GM19397 (cell line): ENCODE measurements around the gene CHMP6.

Experiments used
- ATAC-seq: cut with Tn5 transposase; IDR thresholded peaks from one replicate; pipeline ENCODE4 v1.9.1; 2021; ENCODE audit warnings: mild to moderate bottlenecking, moderate library complexity; ENCODE audit not compliant: unreplicated experiment

Gene CHMP6

DNA sequence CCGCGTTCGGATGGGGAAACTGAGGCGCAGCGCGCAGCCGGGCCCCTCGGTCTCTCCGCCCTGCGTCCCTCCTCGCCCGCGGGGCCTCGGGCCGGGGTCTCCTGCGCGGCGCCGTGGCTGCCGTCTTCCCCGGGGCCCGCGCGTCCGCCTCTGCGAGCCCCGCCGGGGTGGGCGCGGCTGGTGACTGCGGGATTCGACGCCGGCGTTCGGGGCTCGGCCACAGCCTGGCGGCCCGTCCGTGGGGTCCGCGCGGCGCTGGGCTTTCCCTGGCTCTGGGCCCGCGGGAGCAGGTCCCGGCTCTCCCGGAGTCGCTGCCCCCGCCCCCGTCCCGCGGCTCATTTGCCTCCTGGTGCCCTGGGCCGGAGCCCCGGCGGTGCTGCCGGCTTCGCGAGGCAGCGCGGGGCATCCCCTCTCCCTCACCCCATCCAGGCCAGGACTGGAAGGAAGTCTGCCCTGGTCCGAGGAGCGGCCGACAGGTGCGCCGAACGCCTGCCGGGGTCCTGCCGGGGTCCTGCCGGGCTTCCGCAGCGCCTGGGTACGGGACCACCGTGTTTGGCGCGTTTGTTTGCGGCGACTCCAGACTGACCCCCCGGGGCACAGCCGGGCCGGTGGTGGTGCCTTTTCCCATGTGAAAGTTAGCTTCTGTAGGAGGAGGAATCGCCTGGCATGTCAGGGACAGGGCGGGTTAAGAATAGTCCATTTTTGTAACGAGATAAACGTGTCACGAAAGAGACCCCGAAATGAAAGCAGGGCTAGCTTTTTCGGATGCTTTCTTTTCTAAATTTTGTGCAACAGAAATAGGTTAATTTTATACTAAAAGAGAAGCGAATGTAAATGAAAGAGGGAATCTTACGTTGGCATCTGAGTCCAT is 671 bp downstream of the CHMP6 start:
- peak; percentile 16 for ATAC-seq

DNA sequence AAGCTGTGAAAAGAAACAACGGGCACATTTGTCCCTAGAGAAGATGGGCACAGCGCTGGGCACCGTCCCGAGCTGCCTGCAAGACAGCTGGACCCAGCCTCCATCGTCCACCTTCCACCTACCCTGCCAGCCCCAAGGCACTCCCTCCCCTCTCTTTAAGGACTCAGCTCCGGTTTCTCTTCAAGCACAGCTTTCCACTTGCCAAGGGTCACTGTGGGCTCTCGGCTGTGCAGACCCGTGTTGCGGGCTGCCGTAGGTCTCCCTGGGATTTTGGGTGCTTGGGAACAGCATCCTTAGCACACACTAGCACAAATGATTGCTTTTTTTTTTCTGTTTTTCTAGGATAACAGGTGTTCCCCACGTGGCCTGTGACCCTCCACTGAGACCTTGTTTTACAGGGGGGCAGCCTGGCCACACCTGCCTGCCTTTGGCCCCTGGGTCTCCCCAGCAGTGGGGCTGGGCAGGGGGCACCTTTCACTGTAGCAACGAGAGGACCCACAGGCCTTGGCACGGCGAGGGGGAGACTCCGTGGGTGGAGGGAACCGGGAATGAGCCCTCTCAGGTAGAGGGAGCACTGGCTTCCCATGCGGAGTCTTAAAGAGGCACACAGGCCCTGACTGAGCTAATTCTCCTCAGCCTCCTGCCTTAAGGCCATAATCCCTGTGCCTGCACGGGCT is 1.4 kb downstream of the CHMP6 start:
- no peak for ATAC-seq

DNA sequence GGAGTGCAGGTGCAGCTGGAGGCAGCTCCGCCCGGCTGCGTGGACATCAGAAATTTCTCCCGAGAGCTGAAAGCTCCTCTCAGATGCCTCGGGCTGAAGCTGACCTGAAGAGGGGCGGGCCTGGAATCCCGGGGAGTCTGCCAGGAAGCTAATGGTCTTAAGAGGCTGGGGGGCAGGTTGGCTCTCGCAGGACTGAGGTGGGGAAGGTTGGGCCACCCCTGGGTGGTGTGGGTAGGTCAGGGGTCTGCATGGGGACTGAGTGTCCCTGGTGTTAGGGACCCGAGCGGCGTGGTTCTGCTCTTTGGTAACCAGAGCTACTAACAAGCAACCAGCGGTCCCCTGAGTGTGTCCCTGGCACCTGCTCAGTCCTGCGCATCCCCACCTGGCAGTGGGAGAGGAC is 3.5 kb downstream of the CHMP6 start:
- no peak for ATAC-seq

DNA sequence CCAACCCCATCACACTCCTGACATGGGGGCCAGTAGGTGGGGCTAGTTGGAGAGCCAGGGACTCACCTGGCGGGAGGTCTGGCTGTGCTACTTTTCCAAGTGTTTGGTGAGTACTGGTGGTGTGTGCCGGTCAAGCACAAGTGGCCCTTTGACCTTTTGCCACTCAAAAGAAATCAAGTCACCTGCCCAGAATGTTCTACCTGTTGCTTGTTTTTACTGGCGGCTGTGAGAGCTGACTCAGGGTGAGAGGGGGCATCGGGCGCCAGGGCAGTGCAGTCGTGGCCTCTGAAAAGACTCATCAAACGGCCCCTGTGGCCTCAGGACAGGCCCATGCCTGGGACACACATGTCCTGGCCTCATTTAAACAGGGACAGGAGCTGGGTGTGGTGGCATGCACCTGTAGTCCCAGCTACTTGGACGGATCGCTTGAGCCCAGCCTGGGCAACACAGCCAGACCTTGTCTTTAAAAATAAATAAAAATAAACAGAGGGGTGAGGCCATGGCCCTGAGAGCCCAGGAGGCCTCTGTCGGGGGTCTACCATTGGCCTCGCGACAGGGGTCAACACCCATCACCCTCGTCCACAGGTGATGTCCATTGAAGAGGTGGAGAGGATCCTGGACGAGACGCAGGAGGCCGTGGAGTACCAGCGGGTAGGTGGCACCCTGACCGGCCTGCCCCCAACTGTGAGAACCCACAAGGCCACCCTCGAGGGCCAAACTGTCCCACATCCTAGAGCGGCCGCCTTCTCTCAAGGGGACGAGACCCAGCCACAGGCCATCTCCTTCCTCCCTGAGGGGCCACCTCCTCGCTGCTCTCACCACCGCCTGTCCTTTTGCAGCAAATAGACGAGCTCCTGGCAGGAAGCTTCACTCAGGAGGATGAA is 5.0 kb downstream of the CHMP6 start:
- ATAC-seq: no peak

DNA sequence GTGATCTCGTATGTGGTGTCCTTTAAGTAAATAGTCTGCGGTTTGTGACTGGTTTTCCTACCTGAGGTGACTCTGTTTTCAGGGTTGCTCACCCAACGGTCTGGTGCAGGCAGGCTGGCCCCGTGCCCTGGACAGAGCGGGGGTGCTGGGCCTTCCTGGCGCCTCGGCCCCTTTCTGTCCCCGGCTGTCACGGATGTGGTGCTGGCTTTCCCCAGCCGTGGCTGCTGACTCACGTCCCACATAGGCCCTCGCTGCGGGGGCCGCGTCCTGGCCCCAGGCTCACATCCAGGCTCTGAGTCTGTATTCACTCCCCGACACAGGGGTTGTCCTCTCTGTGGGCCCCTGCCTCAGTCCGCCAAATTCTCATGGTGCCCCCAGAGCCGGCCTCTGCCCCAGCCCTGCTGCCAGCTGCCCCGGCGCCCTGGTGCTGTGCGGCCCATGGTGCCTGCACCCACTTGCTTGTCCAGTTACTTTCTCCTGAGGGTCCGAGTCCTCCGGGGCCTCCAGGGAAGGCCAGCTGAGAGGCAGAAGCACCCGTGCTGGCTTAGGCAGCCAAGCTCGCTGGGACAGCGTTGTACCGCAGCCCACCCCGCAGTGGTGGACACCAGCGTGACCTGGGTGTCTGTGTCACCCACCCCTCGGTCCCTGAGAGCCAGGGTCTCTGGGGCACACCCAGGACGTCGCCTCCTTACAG is 5.9 kb downstream of the CHMP6 start:
- no peak for ATAC-seq

DNA sequence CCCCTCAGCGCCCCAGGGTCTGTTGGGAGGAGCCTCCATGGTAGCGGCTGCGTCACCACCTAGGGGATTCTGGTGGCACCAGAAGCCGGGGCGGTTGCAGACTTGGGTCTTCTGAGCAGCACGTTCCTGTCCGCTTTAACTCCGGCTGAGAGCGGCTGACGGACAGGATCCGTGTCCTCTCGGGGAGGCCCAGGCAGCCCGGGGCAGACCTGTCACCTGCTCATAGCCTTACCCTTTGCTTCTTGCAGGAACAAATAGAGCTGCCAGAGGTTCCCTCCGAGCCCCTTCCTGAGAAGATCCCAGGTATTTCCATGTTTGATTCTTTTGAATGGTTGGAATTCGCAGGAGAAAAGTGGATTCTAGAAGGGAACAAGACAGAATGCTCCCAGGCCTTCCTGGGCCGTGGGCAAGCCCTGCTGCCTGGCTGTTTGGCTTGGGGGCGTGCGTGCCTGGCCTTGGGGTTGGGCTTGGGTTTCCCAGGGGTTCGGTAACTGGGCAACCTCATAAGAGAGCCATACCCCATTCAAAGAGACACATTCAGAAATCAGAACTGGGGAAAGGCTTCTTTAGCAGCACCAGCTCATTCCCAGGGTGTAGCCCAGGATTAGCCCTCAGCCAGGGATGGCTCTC is 6.6 kb downstream of the CHMP6 start:
- no peak for ATAC-seq

DNA sequence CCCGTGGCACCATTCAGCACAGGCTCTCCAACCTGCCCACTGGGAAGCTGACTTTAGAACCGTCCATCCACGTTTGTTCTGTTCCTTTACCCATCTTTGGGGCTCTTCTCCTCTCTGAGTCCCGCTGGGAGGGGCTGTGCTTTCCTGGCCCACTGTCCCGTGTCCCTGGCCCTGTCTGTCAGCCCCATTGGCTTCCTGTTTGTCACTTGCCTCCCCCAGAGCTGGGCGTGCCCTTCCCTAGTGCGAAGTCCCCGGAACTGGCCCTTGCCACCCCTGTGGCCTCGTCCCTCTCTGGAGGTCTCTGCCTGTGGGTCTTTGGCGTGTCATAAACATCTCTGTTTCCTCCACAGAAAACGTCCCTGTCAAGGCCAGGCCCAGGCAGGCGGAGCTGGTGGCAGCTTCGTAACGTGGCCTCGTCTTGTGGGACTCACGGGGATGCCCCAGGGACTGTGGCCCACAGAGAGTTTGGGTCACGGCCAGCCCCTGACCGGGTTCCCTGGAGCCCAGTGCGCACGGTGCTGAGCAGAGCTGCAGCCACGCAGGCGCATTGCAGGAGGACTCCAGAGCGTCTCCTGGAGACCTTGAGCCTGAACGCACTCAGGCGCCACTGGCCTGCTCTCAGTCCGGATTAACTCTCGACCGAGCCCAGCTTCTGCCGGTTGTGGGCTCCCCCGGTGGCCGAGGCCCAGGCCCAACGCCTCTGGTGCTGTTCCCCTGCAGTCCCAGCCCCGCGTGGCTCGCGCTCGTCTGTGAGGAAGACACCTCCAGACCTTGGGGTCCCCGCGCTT is 7.3 kb downstream of the CHMP6 start:
- ATAC-seq: no peak

DNA sequence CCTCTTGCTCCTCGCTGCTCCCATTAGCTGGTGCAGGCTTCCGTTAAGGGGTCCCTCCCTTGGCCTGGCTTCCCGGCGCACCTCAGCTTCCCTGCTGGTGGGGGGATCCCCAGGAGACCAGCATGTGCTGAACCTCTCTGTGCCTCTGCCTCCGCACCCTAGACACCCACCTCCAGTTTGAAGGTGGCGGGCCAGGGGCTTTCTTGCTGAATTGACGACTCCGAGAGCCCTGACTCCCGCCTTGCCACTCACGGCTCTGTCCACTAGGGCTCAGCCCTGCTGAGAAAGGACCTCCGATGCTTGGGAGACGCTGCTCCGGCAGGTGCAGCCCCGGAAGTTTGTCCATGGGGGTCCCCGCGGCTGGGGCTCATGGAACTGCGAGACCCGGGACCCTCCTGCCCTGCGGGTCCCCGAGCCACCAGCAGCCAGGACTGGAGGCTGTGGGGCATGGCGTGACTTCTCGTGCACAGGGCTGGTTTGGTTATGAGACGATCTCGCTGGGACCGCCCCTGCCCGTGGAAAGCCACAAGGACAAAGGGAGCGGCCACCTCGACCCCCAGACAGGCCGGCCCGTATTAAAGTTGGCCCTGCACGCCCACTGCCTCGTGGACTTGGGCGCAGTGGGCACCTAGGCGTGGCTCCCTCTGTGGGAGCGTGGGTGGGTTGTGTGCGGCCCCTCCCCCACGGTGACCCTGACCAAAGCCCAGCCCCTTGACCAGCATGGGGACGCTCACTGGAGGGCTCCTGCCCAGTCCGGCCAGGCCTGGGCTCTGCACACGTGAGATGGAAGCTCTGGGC is 8.1 kb downstream of the CHMP6 start:
- ATAC-seq: no peak

DNA sequence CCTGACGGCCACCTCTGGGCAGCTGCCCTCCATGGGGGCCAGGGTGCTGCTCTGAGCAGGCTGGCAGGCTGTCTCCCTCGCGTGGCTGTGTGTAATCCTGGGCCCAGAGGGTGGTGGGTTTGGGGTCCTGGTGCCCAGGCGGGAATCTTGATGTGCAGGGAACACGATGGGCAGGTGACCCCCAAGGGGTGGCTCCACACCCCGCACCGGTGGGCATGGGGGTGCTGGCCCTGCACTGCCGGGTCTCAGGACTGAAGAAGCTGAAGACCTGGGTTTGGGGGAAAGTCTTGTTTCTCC is 8.6 kb downstream of the CHMP6 start:
- no peak for ATAC-seq

DNA sequence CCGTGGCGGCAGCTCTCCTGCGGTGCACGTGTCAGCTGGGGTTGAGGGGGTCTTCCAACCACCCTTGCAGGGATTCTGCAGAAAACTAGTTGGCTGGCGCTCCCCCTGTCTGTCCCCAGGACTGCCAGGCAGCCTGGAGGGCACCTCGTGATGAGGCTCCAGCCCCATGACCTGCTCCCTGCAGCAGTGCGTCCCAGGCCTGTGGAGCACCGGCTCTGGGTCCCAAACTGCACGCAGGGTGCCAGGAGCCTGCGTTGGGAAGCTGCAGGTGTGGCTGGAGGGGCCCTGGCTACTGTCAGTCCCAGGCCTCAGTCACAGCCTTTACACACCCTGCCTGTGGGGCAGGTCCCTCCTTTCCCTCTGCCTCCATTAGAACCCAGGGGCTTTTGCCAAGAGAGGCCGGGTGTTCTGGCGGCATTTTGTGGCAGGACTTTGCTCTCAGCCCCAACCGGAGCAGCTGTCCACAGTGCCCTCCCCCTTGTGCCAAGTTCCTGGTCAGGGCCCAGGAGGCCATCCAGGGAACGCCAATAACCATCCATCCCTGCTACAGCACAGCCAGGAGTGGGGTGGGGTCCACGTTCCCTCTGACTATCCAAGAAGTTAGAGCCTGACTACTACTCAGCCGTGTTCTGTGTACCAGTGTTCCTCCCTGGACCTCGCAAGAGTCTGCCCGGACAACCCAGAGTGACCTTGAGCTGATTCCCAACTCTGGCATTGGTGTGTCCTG is 9.2 kb downstream of the CHMP6 start:
- no peak for ATAC-seq

DNA sequence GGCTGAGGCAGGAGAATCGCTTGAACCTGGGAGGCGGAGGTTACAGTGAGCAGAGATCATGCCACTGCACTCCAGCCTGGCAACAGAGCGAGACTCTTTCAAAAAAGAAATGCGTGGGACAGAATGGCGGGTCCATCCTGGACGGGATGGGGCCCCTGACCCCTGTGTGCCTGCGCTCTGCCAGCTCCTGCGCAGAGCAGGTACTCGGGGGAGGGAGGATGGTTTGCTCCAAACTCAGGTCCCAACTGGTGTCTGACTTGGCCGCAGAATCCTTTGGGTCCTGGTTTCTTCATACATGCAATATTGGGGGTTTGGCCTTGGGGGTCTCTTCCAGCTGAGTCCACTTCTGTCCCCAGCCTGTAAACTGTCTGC is 10.4 kb downstream of the CHMP6 start:
- no peak for ATAC-seq

DNA sequence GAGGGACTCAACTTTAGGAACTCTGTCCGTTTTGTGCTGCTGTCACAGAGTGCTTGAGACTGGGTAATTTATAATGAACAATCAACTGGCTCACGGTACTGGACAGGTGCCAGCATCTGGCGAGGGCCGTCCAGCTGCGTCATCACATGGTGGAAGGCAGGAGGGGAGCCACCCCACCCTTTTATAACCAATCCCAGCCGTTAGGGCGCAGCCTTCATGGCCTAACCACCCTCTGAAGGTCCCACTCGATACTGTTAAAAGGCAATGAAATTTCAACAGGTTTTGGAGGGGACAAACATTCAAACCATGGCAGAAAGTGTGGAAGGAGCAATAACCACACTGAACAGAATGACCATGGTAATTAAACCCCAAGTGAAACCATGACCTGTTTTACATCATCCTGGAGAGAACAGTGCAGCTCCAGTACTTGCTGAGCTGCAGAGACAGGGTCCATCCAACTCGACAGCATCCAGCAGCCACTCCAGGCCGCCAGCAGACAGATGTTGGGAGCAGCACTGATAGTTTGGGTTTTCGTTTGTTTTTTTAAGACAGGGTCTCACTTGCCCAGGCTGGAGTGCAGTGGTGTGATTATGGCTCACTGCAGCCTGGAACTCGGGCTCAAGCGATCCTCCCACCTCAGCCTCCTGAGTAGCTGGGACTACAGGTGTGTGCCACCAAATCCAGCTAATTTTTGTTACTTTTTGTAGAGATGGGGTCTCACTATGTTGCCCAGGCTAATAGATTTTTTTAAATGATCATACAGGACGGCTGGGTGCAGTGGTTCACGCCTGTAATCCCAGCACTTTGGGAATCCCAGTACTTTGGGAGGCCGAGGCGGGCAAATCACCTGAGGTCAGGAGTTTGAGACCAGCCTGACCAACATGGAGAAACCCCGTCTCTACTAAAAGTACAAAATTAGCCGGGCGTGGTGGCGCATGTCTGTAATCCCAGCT is 11.0 kb downstream of the CHMP6 start:
- ATAC-seq: no peak

DNA sequence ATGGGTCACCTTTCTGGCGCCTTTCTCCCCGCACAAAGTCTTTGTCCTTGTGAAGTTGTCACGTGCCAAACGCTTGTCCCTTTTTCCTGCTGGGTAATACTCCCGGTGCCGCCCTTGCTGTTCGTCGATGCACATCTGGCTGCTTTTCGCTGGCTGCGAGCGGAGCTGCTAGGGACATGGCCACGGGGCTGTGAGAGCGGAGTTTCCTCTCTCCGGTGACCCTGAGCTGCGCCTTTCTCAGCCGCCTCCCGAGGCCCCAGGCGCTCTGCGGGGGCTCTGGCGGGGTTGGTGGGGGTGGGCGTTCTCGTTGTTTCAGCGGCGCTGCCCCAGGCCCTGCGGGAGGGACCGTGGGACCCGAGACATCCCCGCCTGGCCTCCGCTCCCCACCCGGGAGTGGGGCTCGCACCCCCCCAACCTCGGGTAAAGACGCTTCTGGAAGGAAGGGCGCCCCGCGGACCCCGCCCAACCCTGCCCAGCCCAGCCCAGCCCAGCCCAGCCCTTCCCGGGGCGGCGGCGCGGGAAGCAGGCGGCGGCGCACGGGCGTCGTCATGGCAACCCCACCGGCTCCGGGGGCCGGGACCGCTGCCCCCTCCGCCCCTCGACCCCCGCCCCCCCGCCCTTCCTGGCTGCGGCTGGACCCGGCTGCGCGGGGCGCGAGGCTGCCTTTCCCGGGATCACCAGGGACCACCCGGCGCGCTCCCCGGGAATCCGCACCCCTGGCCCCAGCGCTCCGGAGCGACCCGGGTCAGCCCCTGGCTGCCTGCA is 12.3 kb downstream of the CHMP6 start:
- ATAC-seq: no peak

DNA sequence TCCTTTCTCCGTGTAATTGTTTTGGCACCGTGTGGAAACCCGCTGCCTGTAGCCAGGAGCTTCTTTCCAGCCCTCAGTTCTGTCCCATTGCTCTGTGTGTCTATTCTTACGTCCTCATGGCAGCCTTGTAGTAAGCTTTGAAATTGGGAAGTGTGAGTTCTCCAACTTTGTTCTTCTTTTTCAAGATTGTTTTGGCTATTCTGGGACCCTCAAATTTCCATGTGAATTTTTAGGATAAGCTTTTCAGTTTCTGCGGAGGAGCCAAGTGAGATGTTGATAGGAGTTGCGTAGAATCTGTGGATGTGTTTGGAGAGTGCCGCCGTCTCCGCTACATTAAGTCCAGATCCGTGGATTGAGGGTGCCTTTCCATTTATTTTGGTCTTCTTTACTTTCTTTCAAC is 15.2 kb downstream of the CHMP6 start:
- ATAC-seq: no peak

DNA sequence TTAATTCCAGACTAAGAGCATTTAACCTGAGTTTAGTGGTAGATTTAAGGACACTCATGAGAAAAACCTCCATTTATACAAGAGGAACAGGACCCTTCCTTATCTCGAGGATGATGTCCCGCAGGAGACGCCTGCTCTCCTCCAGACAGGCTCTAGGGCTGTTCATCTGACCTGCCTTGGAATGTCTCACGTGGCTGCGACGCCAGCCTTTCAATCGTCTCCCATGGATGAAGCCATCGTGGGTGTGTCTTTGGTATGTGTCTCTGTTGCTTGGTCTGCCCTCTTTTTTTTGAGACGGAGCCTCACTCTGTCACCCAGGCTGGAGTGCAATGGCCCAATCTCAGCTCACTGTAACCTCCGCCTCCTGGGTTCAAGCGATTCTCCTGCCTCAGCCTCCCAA is 16.5 kb downstream of the CHMP6 start:
- ATAC-seq: no peak

DNA sequence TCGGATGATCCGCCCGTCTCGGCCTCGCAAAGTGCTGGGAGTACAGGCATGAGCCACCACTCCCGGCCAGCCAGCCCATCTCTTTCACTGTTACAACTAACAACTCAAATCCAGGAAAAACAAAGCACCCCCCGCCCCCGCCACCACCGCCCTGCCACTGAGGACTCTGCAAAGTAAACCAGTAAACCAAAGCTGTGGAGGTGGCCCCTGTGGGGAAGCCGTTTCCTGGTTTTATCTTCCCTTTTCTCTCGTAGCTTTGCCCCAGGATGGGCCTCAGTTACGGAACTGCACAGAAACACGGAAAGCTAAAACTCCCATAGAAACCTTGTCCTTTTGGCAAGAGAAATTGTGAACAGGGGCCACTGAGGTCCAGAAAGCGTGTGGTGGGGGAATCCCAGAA is 17.5 kb downstream of the CHMP6 start:
- ATAC-seq: no peak

DNA sequence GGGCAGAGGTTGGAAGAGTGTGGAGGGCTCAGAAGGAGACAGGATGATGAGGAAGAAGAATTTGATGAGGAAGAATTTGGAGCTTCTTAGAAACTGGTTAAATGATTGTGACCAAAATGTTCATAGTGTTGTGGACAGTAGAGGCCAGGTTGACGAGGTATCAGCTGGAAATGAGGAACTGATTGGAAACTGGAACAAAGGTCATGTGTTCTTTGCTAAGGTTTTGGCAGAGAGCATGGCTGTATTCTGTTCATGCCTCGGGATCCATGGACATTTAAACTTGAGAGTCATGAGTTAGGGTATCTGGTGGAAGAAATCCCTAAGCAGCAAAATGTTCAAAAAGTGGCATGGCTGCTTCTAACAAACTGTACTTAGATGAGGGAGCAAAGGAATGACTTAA is 19.3 kb downstream of the CHMP6 start:
- no peak for ATAC-seq
